Hepatocyte (in vitro differentiated cells): ENCODE data around the gene ANKS6. TPM values are rescaled to one million over a fixed set of nuclear protein-coding genes. Genes with fewer than 3 reads are reported as not detected.

ENCODE experiments used
- DNase-seq: peaks from one replicate; pipeline ENCODE4 v3.0.0-alpha.2; 2016; ENCODE audit warnings: low spot score
- H2AFZ ChIP-seq: fragments of 200-600 bp; sonication (generic); 2 replicates; pipeline ENCODE4 v1.6.0; 2016; ENCODE audit warnings: antibody characterized with exemption, mild to moderate bottlenecking
- H3K27ac ChIP-seq: fragments of 200-600 bp; sonication (generic); 2 replicates; pipeline ENCODE4 v1.5.1; 2016; ENCODE audit warnings: mild to moderate bottlenecking
- H3K27me3 ChIP-seq: fragments of 200-600 bp; sonication (generic); 2 replicates; pipeline ENCODE4 v1.6.1; 2016
- H3K36me3 ChIP-seq: fragments of 200-600 bp; sonication (generic); replicated peaks from 2 replicates; pipeline ENCODE4 v1.5.1; 2016; ENCODE audit warnings: low read depth; ENCODE audit not compliant: insufficient read depth
- H3K4me1 ChIP-seq: fragments of 200-600 bp; sonication (generic); 2 replicates; pipeline ENCODE4 v1.5.1; 2016; ENCODE audit warnings: mild to moderate bottlenecking, moderate library complexity; ENCODE audit not compliant: insufficient read depth
- H3K4me2 ChIP-seq: fragments of 200-600 bp; sonication (generic); 2 replicates; pipeline ENCODE4 v1.6.0; 2016
- H3K4me3 ChIP-seq: fragments of 200-600 bp; sonication (generic); 2 replicates; pipeline ENCODE4 v1.5.1; 2016; ENCODE audit warnings: mild to moderate bottlenecking
- H3K79me2 ChIP-seq: fragments of 200-600 bp; sonication (generic); 2 replicates; pipeline ENCODE4 v1.6.0; 2017; ENCODE audit warnings: mild to moderate bottlenecking
- H3K9me2 ChIP-seq: fragments of 200-600 bp; sonication (generic); replicated peaks from 2 replicates; pipeline ENCODE4 v1.6.0; 2017; ENCODE audit warnings: mild to moderate bottlenecking; ENCODE audit not compliant: insufficient read depth
- H3K9me3 ChIP-seq: fragments of 200-600 bp; sonication (generic); 2 replicates; pipeline ENCODE4 v1.5.1; 2016; ENCODE audit warnings: low read depth, mild to moderate bottlenecking
- H4K20me1 ChIP-seq: fragments of 200-600 bp; sonication (generic); 2 replicates; pipeline ENCODE4 v1.6.0; 2016; ENCODE audit warnings: mild to moderate bottlenecking; ENCODE audit not compliant: insufficient read depth, poor library complexity, severe bottlenecking
- CTCF ChIP-seq: fragments of 200-600 bp; sonication (generic); IDR thresholded peaks from 2 replicates; pipeline ENCODE4 v1.5.1; 2016; ENCODE audit warnings: antibody characterized with exemption, mild to moderate bottlenecking; ENCODE audit not compliant: poor library complexity
- EZH2 ChIP-seq: fragments of 200-600 bp; sonication (generic); IDR thresholded peaks from 2 replicates; pipeline ENCODE4 v1.6.1; 2016; ENCODE audit warnings: antibody characterized with exemption, mild to moderate bottlenecking, borderline replicate concordance
- EZH2phosphoT487 ChIP-seq: fragments of 200-600 bp; sonication (generic); IDR thresholded peaks from one replicate; pipeline ENCODE4 v1.6.1; 2018; ENCODE audit warnings: antibody characterized with exemption, mild to moderate bottlenecking, low read depth, moderate library complexity; ENCODE audit not compliant: unreplicated experiment, severe bottlenecking
- WGBS: methylation state at CpG from one replicate; pipeline ENCODE4 v1.1.6; 2016; ENCODE audit warnings: low lambda C conversion rate; ENCODE audit errors: missing lambda C conversion rate; 5-methylcytosine and 5-hydroxymethylcytosine counted together
- polyA plus RNA-seq: library from polyadenylated mRNA; unstranded; fragments of >200 nt; fragmentation: Nextera tagmentation; extraction: Ambion mirVana; gene quantifications from 2 replicates; pipeline ENCODE4 v1.2.1, GENCODE V29; 2016
- total RNA-seq: library from RNA; depleted of rRNA; stranded (reverse); fragments of >200 nt; gene quantifications from 2 replicates; pipeline ENCODE4 v1.2.3, GENCODE V29; 2014

Gene ANKS6
- total and polyA plus RNA-seq, 2 experiments from 2014 or later = 21.3 to 22.9 TPM

- H3K9me3 ChIP-seq = no peaks in the 10 kb centered on the region
These were observed 41.2 kb upstream of the ANKS6 start for GRCh38 chr9:98837516-98837915.

GRCh38 chr9:98836206-98836605, 39.9 kb upstream of the ANKS6 start:
- Histone ChIP-seq H3K79me2 (no peaks in the 10 kb centered on the region), H2AFZ (no peak overlapping the region), H3K27ac (no peak overlapping the region), H3K27me3 (no peaks in the 10 kb centered on the region), H3K4me1 (no peaks in the 10 kb centered on the region), H4K20me1 (no peaks in the 10 kb centered on the region), H3K36me3 (no peaks in the 10 kb centered on the region), H3K9me3 (no peaks in the 10 kb centered on the region), H3K4me3 (no peak overlapping the region), H3K9me2 (no peaks in the 10 kb centered on the region), H3K4me2 (no peak overlapping the region)
- TF ChIP-seq CTCF = no peak
- 76% methylated on average over 4 of the region's 4 CpGs for WGBS
- DNase-seq = no peak

More at GRCh38 chr9:98837516-98837915, 41.2 kb upstream of the ANKS6 start:
- Histone ChIP-seq H2AFZ (no peak overlapping the region), H3K36me3 (no peaks in the 10 kb centered on the region), H3K4me2 (no peak overlapping the region), H3K27ac (no peak overlapping the region), H4K20me1 (no peaks in the 10 kb centered on the region), H3K79me2 (no peaks in the 10 kb centered on the region), H3K4me1 (no peaks in the 10 kb centered on the region), H3K27me3 (no peaks in the 10 kb centered on the region), H3K9me2 (no peaks in the 10 kb centered on the region), H3K4me3 (no peak overlapping the region)
- DNase-seq = no peak
- WGBS = over 99% methylated on average over 4 of the region's 4 CpGs
- TF ChIP-seq EZH2phosphoT487 (no peak), CTCF (no peak), EZH2 (no peak)

DNA sequence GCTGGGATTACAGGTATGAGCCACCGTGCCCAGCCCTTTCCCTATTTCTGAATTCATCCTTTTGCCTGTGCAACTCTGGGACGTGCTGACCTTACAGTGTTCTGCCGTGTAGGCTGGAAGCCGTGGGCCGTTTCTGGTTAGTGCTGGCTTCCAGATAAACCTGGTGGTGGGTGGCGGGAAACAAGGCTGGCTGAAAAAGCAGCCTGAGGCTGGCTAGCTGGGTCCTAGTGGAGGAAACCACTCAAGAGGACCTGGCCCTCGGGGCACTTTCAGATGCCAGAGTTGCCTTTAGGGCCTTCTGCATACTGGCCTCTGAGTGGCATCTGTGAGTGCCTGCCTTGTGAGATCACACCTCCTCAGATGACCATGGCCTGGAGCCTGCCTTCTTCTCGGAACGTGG, 38.0 kb upstream of the ANKS6 start:
- H3K4me3 ChIP-seq = no peak overlapping the region
- TF ChIP-seq EZH2 (no peak), EZH2phosphoT487 (no peak)
- no peak overlapping the region for H3K4me2 ChIP-seq
- over 99% methylated on average over 9 of the region's 9 CpGs for WGBS
- no peak for DNase-seq
- H3K27ac ChIP-seq = no peak overlapping the region
- H3K4me1 ChIP-seq = no peaks in the 10 kb centered on the region
- no peaks in the 10 kb centered on the region for H3K9me3 ChIP-seq
- H3K79me2 ChIP-seq = no peaks in the 10 kb centered on the region
- no peaks in the 10 kb centered on the region for H4K20me1 ChIP-seq
- H3K27me3 ChIP-seq = no peaks in the 10 kb centered on the region
- no peak overlapping the region for H2AFZ ChIP-seq
- H3K9me2 ChIP-seq = no peaks in the 10 kb centered on the region
- no peaks in the 10 kb centered on the region for H3K36me3 ChIP-seq

DNA sequence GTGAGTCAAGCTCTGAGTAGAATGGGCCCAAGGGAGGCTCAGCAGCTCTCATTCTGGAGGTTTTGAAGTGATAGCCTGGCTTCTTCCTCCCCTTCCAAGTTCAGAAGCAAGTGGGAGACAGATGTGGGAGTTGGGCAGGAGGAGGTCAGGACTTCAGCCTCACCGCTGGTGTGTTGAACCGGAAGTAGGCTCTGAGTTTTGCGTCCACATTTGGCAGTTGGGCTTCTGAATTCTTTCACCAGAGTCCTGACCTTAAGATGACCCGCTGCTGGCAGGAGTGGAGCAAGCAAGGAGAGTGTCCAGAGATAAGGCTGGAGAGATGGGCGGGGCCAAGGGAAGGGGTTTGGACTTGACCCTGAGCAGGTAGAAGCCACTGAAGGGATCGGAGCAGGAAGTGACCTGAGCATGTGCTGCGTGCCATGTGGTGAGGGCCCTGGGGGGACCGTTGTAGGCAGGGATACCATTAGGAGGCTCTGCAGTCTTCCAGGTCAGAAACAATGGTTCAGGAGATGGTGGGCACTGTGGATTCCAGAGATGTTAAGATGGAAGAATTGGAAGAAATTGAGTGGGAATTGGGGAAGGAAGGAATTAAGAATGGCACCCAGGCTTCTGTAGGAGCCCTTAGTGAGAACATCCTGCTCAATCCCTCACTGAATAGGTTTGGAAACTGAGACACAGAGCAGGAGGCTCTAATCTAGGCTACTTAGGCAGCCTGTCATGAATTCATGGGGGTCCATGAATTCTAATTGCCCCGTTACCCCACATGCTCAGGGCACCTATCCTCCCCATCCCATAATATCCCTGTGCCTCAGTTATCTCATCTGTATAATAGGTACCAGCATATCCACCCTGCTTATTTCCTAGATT, 37.0 kb upstream of the ANKS6 start:
- H3K27me3 ChIP-seq = no peaks in the 10 kb centered on the region
- H4K20me1 ChIP-seq = no peaks in the 10 kb centered on the region
- no peak for DNase-seq
- H3K9me2 ChIP-seq = no peaks in the 10 kb centered on the region
- H3K4me2 ChIP-seq = no peak overlapping the region
- H3K79me2 ChIP-seq = no peaks in the 10 kb centered on the region
- H2AFZ ChIP-seq = no peak overlapping the region
- H3K27ac ChIP-seq = no peak overlapping the region
- H3K4me1 ChIP-seq = no peaks in the 10 kb centered on the region
- no peaks in the 10 kb centered on the region for H3K36me3 ChIP-seq
- 77% methylated on average over 9 of the region's 9 CpGs for WGBS
- no peak overlapping the region for H3K4me3 ChIP-seq
- no peak for TF ChIP-seq EZH2phosphoT487
- no peak for TF ChIP-seq CTCF
- no peak for TF ChIP-seq EZH2
- H3K9me3 ChIP-seq = no peaks in the 10 kb centered on the region
